ENCODE results near the gene ERBB4.
A peak's percentile ranks its signal among the peaks of the same experiment; 100 is the strongest.
"Not testable (repeated sequence)": the region's sequence is repeated elsewhere in the genome, so short reads cannot be mapped to it uniquely, and the experiment has no call there.

ERBB4 gene

GRCh38 chr2:212289301-212289700 is 249.3 kb downstream of the ERBB4 start:
- DNase-seq: no peak

GRCh38 chr2:212288308-212288707 is 250.3 kb downstream of the ERBB4 start:
- no peak for DNase-seq

GRCh38 chr2:212284166-212284565 is 254.4 kb downstream of the ERBB4 start:
- no peak for DNase-seq

GRCh38 chr2:212282671-212283261 is 255.8 kb downstream of the ERBB4 start:
- no peak for DNase-seq

- no peak for DNase-seq
Measured at GRCh38 chr2:212276813-212277212, 261.8 kb downstream of the ERBB4 start.

GRCh38 chr2:212274215-212274614 is 264.4 kb downstream of the ERBB4 start:
- DNase-seq: no peak

GRCh38 chr2:212271583-212271982 is 267.0 kb downstream of the ERBB4 start:
- no peak for DNase-seq

GRCh38 chr2:212269005-212269404 is 269.6 kb downstream of the ERBB4 start:
- DNase-seq: no peak

GRCh38 chr2:212266297-212266696 is 272.3 kb downstream of the ERBB4 start:
- no peak for DNase-seq

GRCh38 chr2:212265777-212266176 is 272.8 kb downstream of the ERBB4 start:
- DNase-seq: no peak

GRCh38 chr2:212264187-212264586 is 274.4 kb downstream of the ERBB4 start:
- DNase-seq: no peak

- no peak for DNase-seq
Measured at GRCh38 chr2:212259226-212259625, 279.4 kb downstream of the ERBB4 start.

- DNase-seq: no peak
Measured at GRCh38 chr2:212254339-212254738, 284.3 kb downstream of the ERBB4 start.

GRCh38 chr2:212249451-212249850 is 289.2 kb downstream of the ERBB4 start:
- peak in 1 of 4 experiments; percentile 5 for DNase-seq

- no peak for DNase-seq
Measured at GRCh38 chr2:212245880-212246279, 292.7 kb downstream of the ERBB4 start.

GRCh38 chr2:212242724-212243123 is 295.9 kb downstream of the ERBB4 start:
- DNase-seq: no peak

- DNase-seq: not testable (repeated sequence)
Measured at GRCh38 chr2:212238152-212238551, 300.4 kb downstream of the ERBB4 start.

GRCh38 chr2:212237350-212238095 is 301.1 kb downstream of the ERBB4 start:
- no peak for DNase-seq

GRCh38 chr2:212228743-212229171 is 309.8 kb downstream of the ERBB4 start:
- no peak for DNase-seq

GRCh38 chr2:212227755-212228154 is 310.8 kb downstream of the ERBB4 start:
- no peak for DNase-seq

GRCh38 chr2:212226114-212226513 is 312.5 kb downstream of the ERBB4 start:
- no peak for DNase-seq

GRCh38 chr2:212223696-212224095 is 314.9 kb downstream of the ERBB4 start:
- no peak for DNase-seq

GRCh38 chr2:212213191-212213590 is 325.4 kb downstream of the ERBB4 start:
- no peak for DNase-seq

- no peak for DNase-seq
Measured at GRCh38 chr2:212208467-212208866, 330.1 kb downstream of the ERBB4 start.
